HL-60 (cell line): Measurements from ENCODE around the gene DNM3.

Experiments
- DNase-seq, 2 experiments: peaks; one replicate each; pipeline ENCODE4 v3.0.0-alpha.2; 2010 to 2020; ENCODE audit warnings: low read depth in 1 of 2, low spot score in 1 of 2
- H3K27ac ChIP-seq: fragments of 250-450 bp; sonication (Bioruptor Pico); replicated peaks from 2 replicates; pipeline ENCODE4 v1.5.1; 2020; ENCODE audit warnings: mild to moderate bottlenecking, moderate library complexity
- H3K27me3 ChIP-seq: fragments of 250-450 bp; sonication (Bioruptor Pico); 2 replicates; pipeline ENCODE4 v1.5.1; 2021; ENCODE audit warnings: mild to moderate bottlenecking, moderate library complexity; ENCODE audit not compliant: insufficient read depth, poor library complexity, severe bottlenecking
- H3K4me3 ChIP-seq: replicated peaks from 2 replicates; pipeline ENCODE4 v1.5.1; 2011; ENCODE audit warnings: mild to moderate bottlenecking, control low read depth, low read length; ENCODE audit not compliant: insufficient read depth
- CTCF ChIP-seq: IDR thresholded peaks from one replicate; pipeline ENCODE4 v1.5.1; 2011; ENCODE audit warnings: low read length, control low read depth, inconsistent platforms; ENCODE audit not compliant: insufficient read depth
- GABPA ChIP-seq: IDR thresholded peaks from 2 replicates; pipeline ENCODE4 v1.6.1; 2012; ENCODE audit warnings: low read depth
- POLR2AphosphoS5 ChIP-seq: IDR thresholded peaks from 2 replicates; pipeline ENCODE4 v1.6.1; 2012; ENCODE audit warnings: low read depth
- REST ChIP-seq: IDR thresholded peaks from 2 replicates; pipeline ENCODE4 v1.6.1; 2012; ENCODE audit warnings: low read depth; ENCODE audit not compliant: insufficient replicate concordance
- SPI1 ChIP-seq: IDR thresholded peaks from 2 replicates; pipeline ENCODE4 v1.6.1; 2012; ENCODE audit warnings: low read depth, mild to moderate bottlenecking, borderline replicate concordance

Gene DNM3

GRCh38 chr1:172238158-172238557 is 396.9 kb downstream of the DNM3 start:
- peaks cover 2% of the 10 kb centered on the region for H3K27me3 ChIP-seq
- H3K27ac ChIP-seq: no peak overlapping the region
- TF ChIP-seq GABPA (no peak), CTCF (no peak), POLR2AphosphoS5 (no peak), REST (no peak), SPI1 (no peak)
- no peak for DNase-seq
- no peak overlapping the region for H3K4me3 ChIP-seq

- TF ChIP-seq SPI1 (no peak), GABPA (no peak), POLR2AphosphoS5 (no peak), REST (no peak), CTCF (no peak)
- DNase-seq: no peak
- Histone ChIP-seq H3K27ac (no peak overlapping the region), H3K27me3 (peaks cover 2% of the 10 kb centered on the region), H3K4me3 (no peak overlapping the region)
Observed at GRCh38 chr1:172238965-172239364, 397.7 kb downstream of the DNM3 start.

GRCh38 chr1:172239901-172240300 is 398.6 kb downstream of the DNM3 start:
- TF ChIP-seq REST (no peak), SPI1 (no peak), CTCF (no peak), POLR2AphosphoS5 (no peak), GABPA (no peak)
- no peak for DNase-seq
- Histone ChIP-seq H3K27me3 (peaks cover 2% of the 10 kb centered on the region), H3K27ac (no peak overlapping the region), H3K4me3 (no peak overlapping the region)
